Endometrium (tissue), 2 donors: ENCODE data around the gene CPN2.

Experiments used
- FAIRE-seq: peaks from 2 replicates; lab custom pipeline; 2012; peaks lifted over from hg19 to GRCh38; lab: Jason Lieb, UNC
- donor health status: control.
- donor health status: control.

The CPN2 gene

DNA sequence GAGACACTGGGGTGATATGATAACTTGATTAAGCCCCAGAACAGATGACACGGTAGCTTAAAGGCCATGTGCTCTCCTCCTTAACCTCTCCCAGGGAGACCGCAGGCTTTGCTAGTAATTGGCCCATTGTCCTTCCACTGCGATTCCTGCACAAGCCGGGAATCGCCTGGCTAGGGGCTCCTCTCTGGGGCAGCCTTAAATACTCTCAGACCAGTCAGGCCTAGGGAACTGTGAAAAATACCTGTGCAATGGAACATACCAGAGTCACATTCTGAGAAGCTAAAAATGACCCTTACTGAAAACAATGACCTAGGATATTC is 56.3 kb downstream of the CPN2 start:
- FAIRE-seq: no peak

DNA sequence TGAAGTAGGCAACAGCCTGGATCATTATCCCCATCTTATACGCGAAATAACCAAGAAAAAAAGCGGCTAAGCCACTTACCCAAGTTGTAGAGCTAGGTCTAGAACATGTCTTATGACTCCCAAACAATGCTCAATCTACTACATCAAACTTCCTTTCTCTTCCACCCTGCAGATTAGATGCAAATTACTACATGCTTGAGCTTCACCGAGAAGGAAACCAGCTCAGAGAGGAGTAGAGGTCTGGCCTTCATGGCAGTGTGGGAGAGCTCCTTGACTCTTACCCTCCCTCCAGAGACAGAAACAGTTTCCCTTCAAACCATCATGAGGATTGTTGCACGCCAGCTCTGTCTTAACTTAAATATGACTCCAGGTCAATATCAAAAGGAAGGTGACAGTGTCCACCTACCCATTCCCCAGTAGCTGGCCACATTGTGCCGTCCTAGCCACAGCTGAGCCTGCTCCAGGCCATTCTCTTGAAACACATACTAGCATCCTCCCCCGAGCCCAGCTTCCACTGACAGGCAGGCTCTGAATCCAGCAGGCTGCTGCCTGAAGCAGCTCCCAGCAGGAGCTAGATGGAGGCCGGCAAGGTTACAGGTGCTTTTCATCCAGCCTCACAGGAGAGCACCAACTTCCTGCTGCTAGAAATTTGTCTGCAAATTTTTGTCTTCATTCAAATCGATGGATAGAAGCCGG is 56.8 kb downstream of the CPN2 start:
- no peak for FAIRE-seq

DNA sequence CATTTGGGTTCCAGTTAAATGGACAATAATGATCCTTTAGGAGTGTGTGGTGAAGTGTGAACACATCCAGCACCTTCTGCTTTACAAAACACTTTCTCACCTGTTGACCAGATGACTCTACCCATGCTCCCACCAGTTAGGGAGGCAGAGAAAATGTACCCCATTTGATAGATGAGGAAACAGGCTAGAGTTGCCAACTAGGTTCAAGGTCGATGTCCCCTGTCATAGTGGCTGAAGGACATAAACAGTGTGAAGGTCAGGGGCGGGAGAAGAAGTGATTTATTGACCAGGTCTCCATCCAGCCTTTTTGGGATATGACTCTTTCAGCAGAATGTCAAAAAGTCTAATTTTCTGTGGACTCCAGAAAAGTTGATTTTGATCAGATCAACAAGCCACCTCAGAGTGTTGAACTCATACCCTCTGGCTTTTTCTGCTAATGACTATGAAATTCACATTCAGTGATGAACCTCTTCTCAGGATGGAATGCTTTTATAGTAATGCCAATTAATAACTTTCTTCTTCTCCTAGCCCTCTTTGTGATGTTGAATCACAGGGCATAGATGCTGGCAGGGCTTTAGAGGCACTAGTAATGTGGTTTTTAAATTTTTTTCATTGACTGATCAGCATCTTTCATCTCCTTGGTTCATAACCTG is 57.5 kb downstream of the CPN2 start:
- FAIRE-seq: no peak

DNA sequence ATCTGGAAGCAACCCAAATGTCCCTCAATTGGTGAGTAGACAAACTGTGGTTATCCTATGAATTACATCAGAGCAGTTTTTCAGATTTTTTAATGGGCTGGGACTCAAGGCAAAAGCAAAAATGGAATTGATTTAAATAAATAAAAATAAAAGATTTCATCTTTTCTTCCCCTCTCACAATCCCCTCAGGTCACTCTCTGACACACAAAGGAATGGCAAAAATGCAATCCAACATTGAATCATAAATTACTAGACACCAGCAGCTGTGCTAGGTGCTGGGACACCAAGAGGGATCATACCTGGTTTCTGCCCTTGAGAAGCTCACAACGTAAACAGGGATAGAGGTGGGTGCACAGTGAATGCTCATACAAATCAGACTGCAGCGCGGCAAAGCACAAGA is 58.8 kb downstream of the CPN2 start:
- no peak for FAIRE-seq
